PC-3 (cell line): Measurements from ENCODE around the gene ATL1. TPM values are rescaled to one million over a fixed set of nuclear protein-coding genes. Genes with fewer than 3 reads are reported as not detected.

Experiments used
- ATAC-seq: fragments of 200-7000 bp; cut with Tn5 transposase; 2 replicates; pipeline ENCODE4 v1.9.1; 2020; ENCODE audit warnings: mild to moderate bottlenecking, moderate library complexity
- BruUV-seq: library from RNA; stranded (reverse); fragments of 400-500 nt; replicated peaks from 2 replicates; lab custom pipeline; 2021; lab: Mats Ljungman, UMichigan
- CTCF ChIA-PET: fragments of 300-600 bp; sonication (Branson Sonifier 250); formaldehyde crosslinking; loops from one replicate; lab custom pipeline; 2022; ENCODE audit warnings: antibody characterized with exemption; lab: Charles Lee
- POLR2A ChIA-PET: fragments of 300-600 bp; sonication (Branson Sonifier 250); formaldehyde crosslinking; loops from one replicate; lab custom pipeline; 2022; ENCODE audit warnings: antibody characterized with exemption; ENCODE audit not compliant: unreplicated experiment; lab: Charles Lee
- DNase-seq: peaks from one replicate; pipeline ENCODE4 v3.0.0-alpha.2; 2015
- H2AFZ ChIP-seq: fragments of 300-600 bp; sonication (generic); 2 replicates; pipeline ENCODE4 v1.6.0; 2016; ENCODE audit warnings: antibody characterized with exemption, low read length
- H3F3A ChIP-seq: fragments of 300-600 bp; sonication (generic); one replicate; pipeline ENCODE4 v1.6.0; 2017; ENCODE audit warnings: antibody characterized with exemption, low read length, control low read depth, mild to moderate bottlenecking; ENCODE audit not compliant: unreplicated experiment
- H3K27ac ChIP-seq: fragments of 300-600 bp; sonication (generic); 2 replicates; pipeline ENCODE4 v1.5.1; 2016; ENCODE audit warnings: mild to moderate bottlenecking, low read length
- H3K27me3 ChIP-seq: fragments of 300-600 bp; sonication (generic); 2 replicates; pipeline ENCODE4 v1.6.1; 2016; ENCODE audit warnings: low read length, mixed read lengths
- H3K36me3 ChIP-seq: fragments of 300-600 bp; sonication (generic); 2 replicates; pipeline ENCODE4 v1.6.1; 2016; ENCODE audit warnings: low read depth, mixed run types, low read length, mixed read lengths
- H3K4me1 ChIP-seq: fragments of 300-600 bp; sonication (generic); 2 replicates; pipeline ENCODE4 v1.5.1; 2016; ENCODE audit warnings: low read length; ENCODE audit not compliant: insufficient read depth
- H3K4me2 ChIP-seq: fragments of 300-600 bp; sonication (generic); 2 replicates; pipeline ENCODE4 v1.6.0; 2016; ENCODE audit warnings: low read length
- H3K4me3 ChIP-seq: fragments of 300-600 bp; sonication (generic); 2 replicates; pipeline ENCODE4 v1.5.1; 2016; ENCODE audit warnings: mild to moderate bottlenecking, low read length, mixed read lengths
- H3K79me2 ChIP-seq: fragments of 300-600 bp; sonication (generic); 2 replicates; pipeline ENCODE4 v1.6.1; 2017; ENCODE audit warnings: low read length, mixed read lengths
- H3K9ac ChIP-seq: fragments of 300-600 bp; sonication (generic); 2 replicates; pipeline ENCODE4 v1.6.0; 2016; ENCODE audit warnings: mild to moderate bottlenecking, low read length
- H3K9me2 ChIP-seq: fragments of 300-600 bp; sonication (generic); replicated peaks from 2 replicates; pipeline ENCODE4 v1.6.1; 2016; ENCODE audit warnings: mixed run types, low read length, mixed read lengths
- H3K9me3 ChIP-seq: fragments of 300-600 bp; sonication (generic); 2 replicates; pipeline ENCODE4 v1.6.1; 2016; ENCODE audit warnings: low read length, mixed read lengths
- H4K20me1 ChIP-seq: fragments of 300-600 bp; sonication (generic); 2 replicates; pipeline ENCODE4 v1.6.1; 2016; ENCODE audit warnings: low read length, mixed read lengths
- CTCF ChIP-seq: fragments of 300-600 bp; sonication (generic); conservative IDR thresholded peaks from 2 replicates; pipeline ENCODE4 v1.5.1; 2017; ENCODE audit warnings: antibody characterized with exemption, low read depth, mild to moderate bottlenecking, low read length
- EZH2 ChIP-seq: fragments of 300-600 bp; sonication (generic); IDR thresholded peaks from one replicate; pipeline ENCODE4 v1.6.1; 2017; ENCODE audit warnings: antibody characterized with exemption, mild to moderate bottlenecking, low read length; ENCODE audit not compliant: unreplicated experiment
- EZH2phosphoT487 ChIP-seq: fragments of 300-600 bp; sonication (generic); IDR thresholded peaks from 2 replicates; pipeline ENCODE4 v1.6.1; 2018; ENCODE audit warnings: mild to moderate bottlenecking, antibody characterized with exemption, low read length, borderline replicate concordance
- intact Hi-C: fragments of 100-400 bp; cut with micrococcal nuclease; formaldehyde crosslinking; loops from 2 replicates; pipeline ENCODE4 v1.9.0; 2023
- total RNA-seq: library from RNA; depleted of rRNA; stranded (reverse); fragments of >200 nt; gene quantifications from 2 replicates; pipeline ENCODE4 v1.2.3, GENCODE V29; 2014

The ATL1 gene
- total RNA-seq, 1 experiment from 2014 or later = 1.3 TPM

GRCh38 chr14:50539051-50539450 is 20.9 kb upstream of the ATL1 start:
- no peaks in the 10 kb centered on the region for H4K20me1 ChIP-seq
- no TSS peak for BruUV-seq
- ATAC-seq (no peak), DNase-seq (no peak)
- intact Hi-C loops = no loop called here
- H3K4me3 ChIP-seq = no peak overlapping the region
- no peak overlapping the region for H3K4me2 ChIP-seq
- no peaks in the 10 kb centered on the region for H3F3A ChIP-seq
- peaks cover 7% of the 10 kb centered on the region for H3K4me1 ChIP-seq
- TF ChIP-seq EZH2phosphoT487 (no peak), EZH2 (no peak), CTCF (no peak)
- H3K79me2 ChIP-seq = no peaks in the 10 kb centered on the region
- H3K9me3 ChIP-seq = no peaks in the 10 kb centered on the region
- ChIA-PET POLR2A (interaction anchor here (0.5 kb wide), 1 partner anchor 226 kb away, joined by 3 read pairs; no protein-coding TSS in a partner anchor), CTCF (no interaction called here)
- no peak overlapping the region for H2AFZ ChIP-seq
- H3K9me2 ChIP-seq = no peaks in the 10 kb centered on the region
- no peaks in the 10 kb centered on the region for H3K36me3 ChIP-seq
- H3K27ac ChIP-seq = no peak overlapping the region
- H3K27me3 ChIP-seq = no peaks in the 10 kb centered on the region
- no peak overlapping the region for H3K9ac ChIP-seq

GRCh38 chr14:50541159-50541567 is 18.8 kb upstream of the ATL1 start:
- H3F3A ChIP-seq = no peaks in the 10 kb centered on the region
- POLR2A ChIA-PET = no interaction called here
- no TSS peak for BruUV-seq
- no peak overlapping the region for H3K9ac ChIP-seq
- CTCF ChIA-PET = interaction anchor here (0.7 kb wide), 1 partner anchor 74 kb away, joined by 4 read pairs; no protein-coding TSS in a partner anchor
- intact Hi-C loops = loop anchor here (5.0 kb wide), 2 partner anchors 126 to 171 kb away; partner anchors contain the start of gene SAV1
- no peak overlapping the region for H3K4me3 ChIP-seq
- H4K20me1 ChIP-seq = no peaks in the 10 kb centered on the region
- H3K9me3 ChIP-seq = no peaks in the 10 kb centered on the region
- no peaks in the 10 kb centered on the region for H3K27me3 ChIP-seq
- peaks cover 16% of the 10 kb centered on the region for H3K4me1 ChIP-seq
- no peaks in the 10 kb centered on the region for H3K36me3 ChIP-seq
- TF ChIP-seq CTCF = no peak
- TF ChIP-seq EZH2phosphoT487 = no peak
- TF ChIP-seq EZH2 = no peak
- H3K79me2 ChIP-seq = no peaks in the 10 kb centered on the region
- H2AFZ ChIP-seq = no peak overlapping the region
- no peaks in the 10 kb centered on the region for H3K9me2 ChIP-seq
- ATAC-seq = no peak
- H3K27ac ChIP-seq = no peak overlapping the region
- H3K4me2 ChIP-seq = no peak overlapping the region
- no peak for DNase-seq

- ATAC-seq (peak; percentile 82), DNase-seq (peak; percentile 87)
- BruUV-seq = no TSS peak
- H3K27ac ChIP-seq = no peak overlapping the region
- ChIA-PET POLR2A (interaction anchor here (0.6 kb wide), 1 partner anchor 569 kb away, joined by 5 read pairs; no protein-coding TSS in a partner anchor), CTCF (interaction anchor here (0.5 to 1.4 kb wide), 10 partner anchors 17 to 318 kb away, joined by 3 to 11 read pairs (median 4); partner anchors contain the start of gene ATL1)
- H3F3A ChIP-seq = no peaks in the 10 kb centered on the region
- no peak overlapping the region for H3K4me3 ChIP-seq
- no peaks in the 10 kb centered on the region for H3K27me3 ChIP-seq
- H3K79me2 ChIP-seq = no peaks in the 10 kb centered on the region
- TF ChIP-seq CTCF = peak; percentile 91
- no peak for TF ChIP-seq EZH2
- peaks cover 16% of the 10 kb centered on the region for H3K4me1 ChIP-seq
- H3K9me2 ChIP-seq = no peaks in the 10 kb centered on the region
- 0 out of 2 replicates have a peak overlapping the region, but pooled peaks have one; percentile 25 for H2AFZ ChIP-seq
- intact Hi-C loops = loop anchor here (1.0 to 5.0 kb wide), 8 partner anchors 17 to 317 kb away; partner anchors contain the start of genes ATL1 and SAV1
- H3K9ac ChIP-seq = no peak overlapping the region
- H4K20me1 ChIP-seq = no peaks in the 10 kb centered on the region
- no peaks in the 10 kb centered on the region for H3K9me3 ChIP-seq
- peak overlapping the region; percentile 29; the same call in 1 of the 2 replicates for H3K4me2 ChIP-seq
- no peaks in the 10 kb centered on the region for H3K36me3 ChIP-seq
Observed at GRCh38 chr14:50542941-50543418, 17.0 kb upstream of the ATL1 start.
